BE2C (cell line): ENCODE data around the gene SH3D19.

Experiments
- DNase-seq: peaks from one replicate; pipeline ENCODE4 v3.0.0-alpha.2; 2020
- H3K27me3 ChIP-seq: fragments of 250-450 bp; sonication (Bioruptor Pico); 2 replicates; pipeline ENCODE4 v1.5.1; 2020; ENCODE audit warnings: mild to moderate bottlenecking
- H3K36me3 ChIP-seq: fragments of 250-450 bp; sonication (Bioruptor Pico); 2 replicates; pipeline ENCODE4 v1.5.1; 2020; ENCODE audit warnings: mild to moderate bottlenecking
- H3K4me1 ChIP-seq: fragments of 250-450 bp; sonication (Bioruptor Pico); 2 replicates; pipeline ENCODE4 v1.5.1; 2020
- H3K4me3 ChIP-seq: 2 replicates; pipeline ENCODE4 v1.5.1; 2011; ENCODE audit warnings: low read depth, low read length
- H3K9me3 ChIP-seq: fragments of 250-450 bp; sonication (Bioruptor Pico); 2 replicates; pipeline ENCODE4 v1.5.1; 2020
- CTCF ChIP-seq: IDR thresholded peaks from 2 replicates; pipeline ENCODE4 v1.5.1; 2012; ENCODE audit warnings: mild to moderate bottlenecking, low read depth, low read length

SH3D19 gene

GRCh38 chr4:151205722-151206121 lies 119.7 kb downstream of the SH3D19 start:
- H3K27me3 ChIP-seq = no peaks in the 10 kb centered on the region
- no peak for TF ChIP-seq CTCF
- DNase-seq = no peak
- H3K36me3 ChIP-seq = no peaks in the 10 kb centered on the region
- H3K4me1 ChIP-seq = peaks cover 5% of the 10 kb centered on the region; the same call in 1 of the 2 replicates
- no peak overlapping the region for H3K4me3 ChIP-seq
- no peaks in the 10 kb centered on the region for H3K9me3 ChIP-seq

GRCh38 chr4:151204925-151205524 lies 120.4 kb downstream of the SH3D19 start:
- Histone ChIP-seq H3K36me3 (no peaks in the 10 kb centered on the region), H3K9me3 (no peaks in the 10 kb centered on the region), H3K4me1 (peaks cover 5% of the 10 kb centered on the region; the same call in 1 of the 2 replicates), H3K4me3 (no peak overlapping the region), H3K27me3 (no peaks in the 10 kb centered on the region)
- TF ChIP-seq CTCF = no peak
- DNase-seq = no peak

- no peaks in the 10 kb centered on the region for H3K27me3 ChIP-seq
- no peak overlapping the region for H3K4me3 ChIP-seq
- DNase-seq = no peak
- no peak for TF ChIP-seq CTCF
- no peaks in the 10 kb centered on the region for H3K9me3 ChIP-seq
- no peaks in the 10 kb centered on the region for H3K36me3 ChIP-seq
- H3K4me1 ChIP-seq = peaks cover 5% of the 10 kb centered on the region; the same call in 1 of the 2 replicates
These were observed 122.5 kb downstream of the SH3D19 start for GRCh38 chr4:151202851-151203455.

GRCh38 chr4:151202381-151202780 lies 123.0 kb downstream of the SH3D19 start:
- TF ChIP-seq CTCF = no peak
- no peaks in the 10 kb centered on the region for H3K27me3 ChIP-seq
- no peak overlapping the region for H3K4me3 ChIP-seq
- no peak for DNase-seq
- no peaks in the 10 kb centered on the region for H3K36me3 ChIP-seq
- no peaks in the 10 kb centered on the region for H3K9me3 ChIP-seq
- H3K4me1 ChIP-seq = peaks cover 5% of the 10 kb centered on the region; the same call in 1 of the 2 replicates

GRCh38 chr4:151199319-151200190 lies 125.8 kb downstream of the SH3D19 start:
- Histone ChIP-seq H3K36me3 (no peaks in the 10 kb centered on the region), H3K4me3 (no peak overlapping the region), H3K9me3 (no peaks in the 10 kb centered on the region), H3K27me3 (no peaks in the 10 kb centered on the region), H3K4me1 (peaks cover 2% of the 10 kb centered on the region; the same call in 1 of the 2 replicates)
- no peak for DNase-seq
- TF ChIP-seq CTCF = no peak
